Calu3 (cell line): ENCODE measurements around the gene STAC. TPM values are rescaled to one million over a fixed set of nuclear protein-coding genes. Genes with fewer than 3 reads are reported as not detected.

Experiments used
- BruUV-seq: library from RNA; stranded (reverse); fragments of 400-500 nt; replicated peaks from 2 replicates; lab custom pipeline; 2021; lab: Mats Ljungman, UMichigan
- CTCF ChIA-PET: fragments of 300-600 bp; sonication (Branson Sonifier 250); formaldehyde crosslinking; loops from one replicate; lab custom pipeline; 2022; ENCODE audit warnings: antibody characterized with exemption; lab: Charles Lee
- DNase-seq: peaks from one replicate; pipeline ENCODE4 v3.0.0; 2022
- H3K27ac Mint-ChIP-seq: one replicate; pipeline ENCODE4 v1.8.0; 2022; ENCODE audit warnings: mixed read lengths; ENCODE audit not compliant: unreplicated experiment
- H3K27me3 Mint-ChIP-seq: one replicate; pipeline ENCODE4 v1.8.0; 2022; ENCODE audit warnings: mixed read lengths; ENCODE audit not compliant: unreplicated experiment
- H3K36me3 Mint-ChIP-seq: one replicate; pipeline ENCODE4 v1.8.0; 2022; ENCODE audit warnings: mild to moderate bottlenecking, moderate library complexity, mixed read lengths; ENCODE audit not compliant: insufficient read depth, unreplicated experiment
- H3K4me1 Mint-ChIP-seq: one replicate; pipeline ENCODE4 v1.8.0; 2022; ENCODE audit warnings: mild to moderate bottlenecking, low read depth, mixed read lengths; ENCODE audit not compliant: unreplicated experiment
- H3K4me3 Mint-ChIP-seq: one replicate; pipeline ENCODE4 v1.8.0; 2022; ENCODE audit warnings: mild to moderate bottlenecking, low read depth, moderate library complexity, mixed read lengths; ENCODE audit not compliant: unreplicated experiment
- H3K9me3 Mint-ChIP-seq: one replicate; pipeline ENCODE4 v1.8.0; 2022; ENCODE audit warnings: low read depth, mixed read lengths; ENCODE audit not compliant: unreplicated experiment
- intact Hi-C: fragments of 100-400 bp; cut with micrococcal nuclease; formaldehyde crosslinking; loops from one replicate; pipeline ENCODE4 v1.10.0; 2022; ENCODE audit not compliant: unreplicated experiment
- total RNA-seq: library from RNA; stranded (reverse); gene quantifications from 2 replicates; pipeline ENCODE4 v1.2.3, GENCODE V29; 2022
- TF ChIP-seq, protein P1 (sequence below): fragments of 200-600 bp; IDR thresholded peaks from one replicate; pipeline ENCODE4 v1.8.0; 2022; ENCODE audit warnings: antibody characterized with exemption; ENCODE audit not compliant: unreplicated experiment

Gene STAC
- total RNA-seq, 1 experiment from 2014 or later: 12.8 TPM

DNA sequence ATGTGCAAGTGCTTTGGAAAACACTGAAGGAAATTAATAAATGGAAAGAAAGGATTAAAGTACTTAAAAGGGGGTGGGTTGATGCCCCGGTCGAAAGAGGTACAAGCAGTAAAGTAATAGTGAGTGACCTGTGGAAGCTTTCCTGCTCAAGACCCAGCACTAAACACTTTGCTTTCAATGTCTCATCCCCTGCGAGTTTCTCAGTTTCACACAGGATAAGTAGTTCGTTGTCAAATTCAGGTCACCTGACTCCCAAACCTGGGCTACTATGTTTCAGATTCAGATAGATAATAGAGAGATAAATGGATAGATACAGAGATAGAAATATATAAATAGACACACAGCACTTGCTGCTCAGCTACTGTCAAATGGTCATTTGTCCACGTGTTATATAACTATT is 19.6 kb downstream of the STAC start:
- BruUV-seq: no TSS peak
- intact Hi-C loops: no loop called here
- TF ChIP-seq, protein P1, sequence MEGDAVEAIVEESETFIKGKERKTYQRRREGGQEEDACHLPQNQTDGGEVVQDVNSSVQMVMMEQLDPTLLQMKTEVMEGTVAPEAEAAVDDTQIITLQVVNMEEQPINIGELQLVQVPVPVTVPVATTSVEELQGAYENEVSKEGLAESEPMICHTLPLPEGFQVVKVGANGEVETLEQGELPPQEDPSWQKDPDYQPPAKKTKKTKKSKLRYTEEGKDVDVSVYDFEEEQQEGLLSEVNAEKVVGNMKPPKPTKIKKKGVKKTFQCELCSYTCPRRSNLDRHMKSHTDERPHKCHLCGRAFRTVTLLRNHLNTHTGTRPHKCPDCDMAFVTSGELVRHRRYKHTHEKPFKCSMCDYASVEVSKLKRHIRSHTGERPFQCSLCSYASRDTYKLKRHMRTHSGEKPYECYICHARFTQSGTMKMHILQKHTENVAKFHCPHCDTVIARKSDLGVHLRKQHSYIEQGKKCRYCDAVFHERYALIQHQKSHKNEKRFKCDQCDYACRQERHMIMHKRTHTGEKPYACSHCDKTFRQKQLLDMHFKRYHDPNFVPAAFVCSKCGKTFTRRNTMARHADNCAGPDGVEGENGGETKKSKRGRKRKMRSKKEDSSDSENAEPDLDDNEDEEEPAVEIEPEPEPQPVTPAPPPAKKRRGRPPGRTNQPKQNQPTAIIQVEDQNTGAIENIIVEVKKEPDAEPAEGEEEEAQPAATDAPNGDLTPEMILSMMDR: no peak
- CTCF ChIA-PET: no interaction called here
- no peaks in the 10 kb centered on the region for H3K27me3 Mint-ChIP-seq
- peaks cover 3% of the 10 kb centered on the region for H3K9me3 Mint-ChIP-seq
- peaks cover 17% of the 10 kb centered on the region for H3K4me1 Mint-ChIP-seq
- H3K36me3 Mint-ChIP-seq: no peaks in the 10 kb centered on the region
- H3K4me3 Mint-ChIP-seq: no peak overlapping the region
- DNase-seq: no peak
- no peak overlapping the region for H3K27ac Mint-ChIP-seq

DNA sequence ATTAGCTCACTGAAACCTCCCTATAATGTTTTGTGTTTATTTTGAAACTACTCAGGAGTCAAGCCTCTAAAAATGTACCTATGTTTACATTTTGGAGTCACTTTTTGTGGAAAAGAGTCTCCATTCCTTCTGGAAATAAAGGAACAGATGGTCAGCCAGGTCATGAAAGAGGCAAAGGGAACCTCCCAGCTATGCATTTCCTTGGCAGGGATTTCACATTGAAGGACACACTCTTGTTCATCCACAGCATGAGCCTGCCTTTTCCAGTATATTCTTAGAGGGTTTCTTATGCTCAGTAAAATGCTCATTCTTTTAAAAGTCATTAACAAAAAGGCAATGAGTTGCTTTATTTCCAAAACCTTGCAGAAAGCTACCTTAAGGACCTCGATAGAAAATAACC is 20.8 kb downstream of the STAC start:
- no peak overlapping the region for H3K27ac Mint-ChIP-seq
- no peak overlapping the region for H3K4me3 Mint-ChIP-seq
- no peaks in the 10 kb centered on the region for H3K27me3 Mint-ChIP-seq
- BruUV-seq: no TSS peak
- H3K9me3 Mint-ChIP-seq: peaks cover 3% of the 10 kb centered on the region
- DNase-seq: no peak
- TF ChIP-seq, protein P1: no peak
- H3K4me1 Mint-ChIP-seq: peaks cover 8% of the 10 kb centered on the region
- intact Hi-C loops: no loop called here
- CTCF ChIA-PET: no interaction called here
- H3K36me3 Mint-ChIP-seq: no peaks in the 10 kb centered on the region

DNA sequence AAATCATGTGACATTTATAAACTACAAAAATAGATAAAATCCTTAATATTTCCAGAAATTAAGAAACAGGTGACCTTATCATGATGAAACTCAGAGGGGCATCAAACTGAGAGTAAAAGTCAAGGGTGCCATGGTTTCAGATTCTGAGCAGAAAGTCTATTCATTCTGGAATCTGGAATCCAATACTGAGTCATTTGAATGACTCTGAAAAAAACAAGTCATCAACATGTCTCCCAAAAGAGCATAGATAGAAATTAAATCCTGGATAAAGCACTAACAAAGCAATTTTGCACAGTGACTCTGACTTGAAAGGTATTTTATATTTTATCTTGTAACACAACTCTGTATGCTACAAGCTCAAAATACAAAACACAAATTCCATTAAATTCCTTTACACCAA is 23.4 kb downstream of the STAC start:
- TF ChIP-seq, protein P1: no peak
- peaks cover 9% of the 10 kb centered on the region for H3K4me1 Mint-ChIP-seq
- intact Hi-C loops: no loop called here
- CTCF ChIA-PET: no interaction called here
- BruUV-seq: no TSS peak
- no peaks in the 10 kb centered on the region for H3K27me3 Mint-ChIP-seq
- no peak overlapping the region for H3K4me3 Mint-ChIP-seq
- no peaks in the 10 kb centered on the region for H3K9me3 Mint-ChIP-seq
- H3K27ac Mint-ChIP-seq: no peak overlapping the region
- DNase-seq: no peak
- no peaks in the 10 kb centered on the region for H3K36me3 Mint-ChIP-seq

DNA sequence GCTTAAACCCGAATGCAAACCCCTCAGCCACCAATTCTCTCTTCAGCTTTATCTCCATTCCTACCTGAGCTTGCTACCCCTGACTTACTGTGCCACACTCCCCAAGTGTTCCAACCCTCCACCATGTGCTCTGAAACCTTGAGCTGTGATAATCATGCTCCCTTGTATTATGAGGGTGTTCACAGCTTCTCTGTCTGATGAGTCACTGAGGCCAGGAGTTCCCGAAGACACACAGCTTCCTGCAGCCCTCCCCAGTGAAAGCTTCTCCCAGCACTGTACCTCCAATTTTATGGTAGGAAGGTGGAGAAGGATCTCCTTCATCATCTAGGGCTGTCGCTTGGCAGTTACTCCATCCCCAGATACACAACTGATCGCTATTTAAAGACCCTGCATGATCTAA is 24.9 kb downstream of the STAC start:
- CTCF ChIA-PET: interaction anchor here (0.6 kb wide), 1 partner anchor 125 kb away, joined by 4 read pairs; no protein-coding TSS in a partner anchor
- no peaks in the 10 kb centered on the region for H3K9me3 Mint-ChIP-seq
- H3K27ac Mint-ChIP-seq: no peak overlapping the region
- TF ChIP-seq, protein P1: no peak
- BruUV-seq: no TSS peak
- H3K4me3 Mint-ChIP-seq: no peak overlapping the region
- no peaks in the 10 kb centered on the region for H3K27me3 Mint-ChIP-seq
- intact Hi-C loops: no loop called here
- H3K4me1 Mint-ChIP-seq: peaks cover 9% of the 10 kb centered on the region
- no peak for DNase-seq
- H3K36me3 Mint-ChIP-seq: no peaks in the 10 kb centered on the region
